ENCODE measurements around the gene ANKS1B.

Gene ANKS1B

GRCh38 chr12:99157946-99158345 is 826.8 kb downstream of the ANKS1B start:
- H3K27ac Mint-ChIP-seq: no peak overlapping the region
- TF ChIP-seq CTCF (IDR thresholded peaks at IDR 0.05; ENCODE audit: unreplicated experiment in 3 of 3): no peak
- H3K4me3 Mint-ChIP-seq: no peak overlapping the region
- H3K36me3 Mint-ChIP-seq (ENCODE audit: low read depth): no peaks in the 10 kb centered on the region
- no peaks in the 10 kb centered on the region for H3K27me3 Mint-ChIP-seq (ENCODE audit: low read depth)
- H3K4me1 Mint-ChIP-seq: peaks cover 18% of the 10 kb centered on the region
- peaks cover 11% of the 10 kb centered on the region for H3K9me3 Mint-ChIP-seq

GRCh38 chr12:99154983-99155336 is 829.8 kb downstream of the ANKS1B start:
- H3K27ac Mint-ChIP-seq: peak overlapping the region; percentile 55 to 87 (median 84)
- H3K36me3 Mint-ChIP-seq (ENCODE audit: low read depth): no peaks in the 10 kb centered on the region
- H3K27me3 Mint-ChIP-seq (ENCODE audit: low read depth): no peaks in the 10 kb centered on the region
- H3K4me3 Mint-ChIP-seq: peak overlapping the region; percentile 47 to 81 (median 80)
- no peak for TF ChIP-seq CTCF (IDR thresholded peaks at IDR 0.05; ENCODE audit: unreplicated experiment in 3 of 3)
- peaks cover 31% of the 10 kb centered on the region for H3K4me1 Mint-ChIP-seq
- peaks cover 2% of the 10 kb centered on the region for H3K9me3 Mint-ChIP-seq

- peak overlapping the region; percentile 55 to 87 (median 84) for H3K27ac Mint-ChIP-seq
- H3K36me3 Mint-ChIP-seq (ENCODE audit: low read depth): no peaks in the 10 kb centered on the region
- no peaks in the 10 kb centered on the region for H3K27me3 Mint-ChIP-seq (ENCODE audit: low read depth)
- no peak for TF ChIP-seq CTCF (IDR thresholded peaks at IDR 0.05; ENCODE audit: unreplicated experiment in 3 of 3)
- peaks cover 31% of the 10 kb centered on the region for H3K4me1 Mint-ChIP-seq
- H3K9me3 Mint-ChIP-seq: no peaks in the 10 kb centered on the region
- H3K4me3 Mint-ChIP-seq: peak overlapping the region; percentile 47 to 81 (median 80)
Observed at GRCh38 chr12:99154216-99154982, 830.3 kb downstream of the ANKS1B start.

- Mint-ChIP-seq H3K27me3 (ENCODE audit: low read depth) (no peaks in the 10 kb centered on the region), H3K4me3 (peak overlapping the region in 2 of 3 experiments; percentile 24 to 32), H3K4me1 (peaks cover 31% of the 10 kb centered on the region), H3K27ac (peak overlapping the region in 2 of 3 experiments; percentile 17 to 87), H3K36me3 (ENCODE audit: low read depth) (no peaks in the 10 kb centered on the region), H3K9me3 (no peaks in the 10 kb centered on the region)
- TF ChIP-seq CTCF (IDR thresholded peaks at IDR 0.05; ENCODE audit: unreplicated experiment in 3 of 3): no peak
Observed at GRCh38 chr12:99153293-99153692, 831.4 kb downstream of the ANKS1B start.

- no peak overlapping the region for H3K27ac Mint-ChIP-seq
- H3K4me1 Mint-ChIP-seq: peaks cover 31% of the 10 kb centered on the region
- no peaks in the 10 kb centered on the region for H3K27me3 Mint-ChIP-seq (ENCODE audit: low read depth)
- no peaks in the 10 kb centered on the region for H3K36me3 Mint-ChIP-seq (ENCODE audit: low read depth)
- H3K9me3 Mint-ChIP-seq: no peaks in the 10 kb centered on the region
- no peak for TF ChIP-seq CTCF (IDR thresholded peaks at IDR 0.05; ENCODE audit: unreplicated experiment in 3 of 3)
- peak overlapping the region in 2 of 3 experiments; percentile 14 to 45 for H3K4me3 Mint-ChIP-seq
Observed at GRCh38 chr12:99152337-99152736, 832.4 kb downstream of the ANKS1B start.

- TF ChIP-seq CTCF (IDR thresholded peaks at IDR 0.05; ENCODE audit: unreplicated experiment in 3 of 3): no peak
- Mint-ChIP-seq H3K27me3 (ENCODE audit: low read depth) (no peaks in the 10 kb centered on the region), H3K4me3 (no peak overlapping the region), H3K9me3 (no peaks in the 10 kb centered on the region), H3K27ac (no peak overlapping the region), H3K36me3 (ENCODE audit: low read depth) (no peaks in the 10 kb centered on the region), H3K4me1 (peaks cover 31% of the 10 kb centered on the region)
Observed at GRCh38 chr12:99151744-99152143, 833.0 kb downstream of the ANKS1B start.
